Prostate gland (tissue), 2 donors: Measurements from ENCODE around the gene NECAP2. TPM values are rescaled to one million over a fixed set of nuclear protein-coding genes. Genes with fewer than 3 reads are reported as not detected.
"Not testable (repeated sequence)": the region's sequence is repeated elsewhere in the genome, so short reads cannot be mapped to it uniquely, and the experiment has no call there.

Experiments
- DNase-seq: peaks from one replicate; pipeline ENCODE4 v3.0.0-alpha.2; 2019; ENCODE audit warnings: low spot score
- H3K27ac ChIP-seq, 2 donors: fragments of 200-600 bp; sonication (generic); 2 replicates each; pipeline ENCODE4 v1.5.1; 2017 to 2019
- H3K27me3 ChIP-seq: fragments of 200-600 bp; sonication (generic); replicated peaks from 2 replicates; pipeline ENCODE4 v1.5.1; 2019; ENCODE audit not compliant: insufficient read depth
- H3K36me3 ChIP-seq, 2 donors: fragments of 200-600 bp; sonication (generic); 1 replicate in 1 of 2; 2 replicates in 1 of 2; pipeline versions ENCODE4 v1.5.1 to v1.8.1; 2017 to 2019
- H3K4me1 ChIP-seq: fragments of 200-600 bp; sonication (generic); replicated peaks from 2 replicates; pipeline ENCODE4 v1.5.1; 2019
- H3K4me3 ChIP-seq, 2 donors: fragments of 200-600 bp; sonication (generic); 2 replicates each; pipeline ENCODE4 v1.5.1; 2017 to 2019
- H3K9me3 ChIP-seq: fragments of 200-600 bp; sonication (generic); 2 replicates; pipeline ENCODE4 v1.5.1; 2017
- POLR2A ChIP-seq: fragments of 450-650 bp; IDR thresholded peaks from one replicate; pipeline ENCODE4 v1.6.1; 2016; ENCODE audit warnings: antibody characterized with exemption, mild to moderate bottlenecking
- POLR2AphosphoS5 ChIP-seq: sonication (generic); formaldehyde crosslinking; IDR thresholded peaks from one replicate; pipeline ENCODE4 v1.6.1; 2017; ENCODE audit warnings: antibody characterized with exemption
- WGBS: methylation state at CpG from one replicate; pipeline ENCODE4 v1.1.5; 2018; 5-methylcytosine and 5-hydroxymethylcytosine counted together
- intact Hi-C: fragments of 100-400 bp; cut with DNase I; formaldehyde crosslinking; loops from one replicate; pipeline ENCODE4 v1.14.2; 2022
- total RNA-seq, 2 donors: library from RNA; depleted of rRNA; stranded (reverse); fragments of >200 nt; gene quantifications; one replicate each; pipeline ENCODE4 v1.1.0, GENCODE V29; 2016
- TF ChIP-seq, protein P1 (sequence below), 4 experiments: fragments of 200-600 bp in 2 of 4; fragments of 450-650 bp in 2 of 4; sonication (generic) in 2 of 4; IDR thresholded peaks; 1 replicate in 3 of 4; 2 replicates in 1 of 4; pipeline ENCODE4 v1.5.1; 2016 to 2019; ENCODE audit warnings: antibody characterized with exemption in 4 of 4, mild to moderate bottlenecking in 2 of 4, moderate library complexity in 2 of 4

The NECAP2 gene
- total RNA-seq, 2 donors from 2014 or later, result 43.7 to 106 TPM

DNA sequence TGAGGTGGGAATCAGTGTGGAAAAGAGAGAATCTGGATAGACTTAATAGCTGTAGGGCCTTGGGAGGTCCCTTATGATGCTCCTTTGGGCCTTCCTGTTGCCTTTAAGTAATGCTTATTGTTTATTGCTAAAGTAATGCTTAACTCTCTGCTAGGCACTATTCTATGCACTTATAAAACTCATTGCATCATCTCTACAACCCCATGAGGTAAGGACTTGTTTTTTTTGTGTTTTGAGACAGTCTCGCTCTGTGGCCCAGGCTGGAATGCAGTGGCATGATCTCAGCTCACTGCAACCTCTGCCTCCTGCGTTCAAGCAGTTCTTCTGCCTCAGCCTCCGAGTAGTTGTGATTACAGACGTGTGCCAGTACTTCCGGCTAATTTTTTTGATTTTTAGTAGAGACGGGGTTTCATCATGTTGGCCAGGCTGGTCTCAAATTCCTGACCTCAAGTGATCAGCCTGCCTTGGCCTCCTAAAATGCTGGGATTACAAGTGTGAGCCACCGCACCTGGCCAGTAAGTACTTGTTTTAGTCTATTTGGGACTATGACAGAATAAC is 22.3 kb downstream of the NECAP2 start:
- intact Hi-C loops, result no loop called here
- Histone ChIP-seq H3K9me3 (no peaks in the 10 kb centered on the region), H3K4me1 (no peaks in the 10 kb centered on the region), H3K27me3 (no peaks in the 10 kb centered on the region), H3K27ac (no peak overlapping the region), H3K36me3 (no peaks in the 10 kb centered on the region), H3K4me3 (no peak overlapping the region)
- DNase-seq, result no peak
- 90% methylated on average over 7 of the region's 7 CpGs for WGBS
- TF ChIP-seq, protein P1, sequence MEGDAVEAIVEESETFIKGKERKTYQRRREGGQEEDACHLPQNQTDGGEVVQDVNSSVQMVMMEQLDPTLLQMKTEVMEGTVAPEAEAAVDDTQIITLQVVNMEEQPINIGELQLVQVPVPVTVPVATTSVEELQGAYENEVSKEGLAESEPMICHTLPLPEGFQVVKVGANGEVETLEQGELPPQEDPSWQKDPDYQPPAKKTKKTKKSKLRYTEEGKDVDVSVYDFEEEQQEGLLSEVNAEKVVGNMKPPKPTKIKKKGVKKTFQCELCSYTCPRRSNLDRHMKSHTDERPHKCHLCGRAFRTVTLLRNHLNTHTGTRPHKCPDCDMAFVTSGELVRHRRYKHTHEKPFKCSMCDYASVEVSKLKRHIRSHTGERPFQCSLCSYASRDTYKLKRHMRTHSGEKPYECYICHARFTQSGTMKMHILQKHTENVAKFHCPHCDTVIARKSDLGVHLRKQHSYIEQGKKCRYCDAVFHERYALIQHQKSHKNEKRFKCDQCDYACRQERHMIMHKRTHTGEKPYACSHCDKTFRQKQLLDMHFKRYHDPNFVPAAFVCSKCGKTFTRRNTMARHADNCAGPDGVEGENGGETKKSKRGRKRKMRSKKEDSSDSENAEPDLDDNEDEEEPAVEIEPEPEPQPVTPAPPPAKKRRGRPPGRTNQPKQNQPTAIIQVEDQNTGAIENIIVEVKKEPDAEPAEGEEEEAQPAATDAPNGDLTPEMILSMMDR (IDR thresholded peaks at IDR 0.05), result no peak
- no peak for TF ChIP-seq POLR2AphosphoS5
- no peak for TF ChIP-seq POLR2A

DNA sequence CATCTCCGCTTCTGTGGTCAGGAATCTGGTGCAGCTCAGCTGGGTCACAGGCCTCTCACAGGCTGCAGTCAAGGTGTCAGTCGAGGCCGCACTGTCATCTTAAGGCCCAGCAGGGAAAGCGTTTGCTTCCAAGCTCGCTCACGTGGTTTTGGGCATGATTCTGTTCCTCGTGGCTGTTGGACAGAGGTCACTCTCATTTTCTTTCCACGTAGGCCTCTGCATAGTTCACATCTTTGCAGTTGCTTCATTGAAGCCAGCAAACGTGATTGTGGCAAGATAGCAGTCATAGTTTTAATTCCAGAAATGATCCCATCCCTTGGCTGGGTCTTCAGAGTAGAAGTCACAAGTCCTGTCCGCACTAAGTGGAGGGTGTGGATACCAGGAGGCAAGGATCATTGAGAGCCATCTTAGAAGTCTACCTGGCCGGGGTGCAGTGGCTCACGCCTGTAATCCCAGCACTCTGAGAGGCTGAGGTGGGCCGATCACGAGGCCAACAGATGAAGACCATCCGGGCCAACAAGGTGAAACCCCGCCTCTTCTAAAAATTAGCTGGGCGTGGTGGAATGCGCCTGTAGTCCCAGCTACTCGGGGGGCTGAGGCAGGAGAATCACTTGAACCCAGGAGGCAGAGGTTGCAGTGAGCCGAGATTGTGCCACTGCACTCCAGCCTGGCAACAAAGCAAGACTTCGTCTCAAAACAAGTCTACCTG is 24.5 kb downstream of the NECAP2 start:
- TF ChIP-seq, protein P1 (IDR thresholded peaks at IDR 0.05), result no peak
- no peak for TF ChIP-seq POLR2A
- TF ChIP-seq POLR2AphosphoS5, result no peak
- H3K36me3 ChIP-seq, result no peaks in the 10 kb centered on the region
- no peaks in the 10 kb centered on the region for H3K9me3 ChIP-seq
- DNase-seq, result no peak
- no peaks in the 10 kb centered on the region for H3K27me3 ChIP-seq
- no peak overlapping the region for H3K4me3 ChIP-seq
- no peaks in the 10 kb centered on the region for H3K4me1 ChIP-seq
- intact Hi-C loops, result no loop called here
- no peak overlapping the region for H3K27ac ChIP-seq
- 88% methylated on average over 21 of the region's 21 CpGs for WGBS

DNA sequence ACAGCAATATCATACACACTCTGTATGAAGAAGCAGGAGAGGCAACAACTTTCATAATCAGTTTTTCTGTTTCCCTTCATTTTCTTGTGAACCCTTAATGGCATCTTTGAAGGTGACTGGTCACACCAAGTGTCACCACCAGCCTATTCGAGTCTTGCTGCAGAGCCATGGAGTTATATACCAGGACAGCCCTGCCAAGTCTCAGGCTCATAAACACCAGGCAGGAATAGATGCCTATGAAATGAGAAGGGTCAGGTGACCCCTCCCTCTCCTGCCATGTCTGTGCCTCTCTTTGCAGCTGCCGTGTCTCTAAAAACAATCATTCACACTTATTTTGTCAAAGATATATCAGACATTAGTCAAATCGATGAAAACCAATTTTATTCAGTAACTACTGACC is 28.0 kb downstream of the NECAP2 start:
- no peak overlapping the region for H3K4me3 ChIP-seq
- no peaks in the 10 kb centered on the region for H3K4me1 ChIP-seq
- TF ChIP-seq, protein P1 (IDR thresholded peaks at IDR 0.05), result no peak
- TF ChIP-seq POLR2A, result no peak
- no peak for TF ChIP-seq POLR2AphosphoS5
- no peaks in the 10 kb centered on the region for H3K36me3 ChIP-seq
- intact Hi-C loops, result no loop called here
- no peak for DNase-seq
- H3K27me3 ChIP-seq, result no peaks in the 10 kb centered on the region
- 93% methylated on average over 3 of the region's 3 CpGs for WGBS
- no peak overlapping the region for H3K27ac ChIP-seq
- no peaks in the 10 kb centered on the region for H3K9me3 ChIP-seq

DNA sequence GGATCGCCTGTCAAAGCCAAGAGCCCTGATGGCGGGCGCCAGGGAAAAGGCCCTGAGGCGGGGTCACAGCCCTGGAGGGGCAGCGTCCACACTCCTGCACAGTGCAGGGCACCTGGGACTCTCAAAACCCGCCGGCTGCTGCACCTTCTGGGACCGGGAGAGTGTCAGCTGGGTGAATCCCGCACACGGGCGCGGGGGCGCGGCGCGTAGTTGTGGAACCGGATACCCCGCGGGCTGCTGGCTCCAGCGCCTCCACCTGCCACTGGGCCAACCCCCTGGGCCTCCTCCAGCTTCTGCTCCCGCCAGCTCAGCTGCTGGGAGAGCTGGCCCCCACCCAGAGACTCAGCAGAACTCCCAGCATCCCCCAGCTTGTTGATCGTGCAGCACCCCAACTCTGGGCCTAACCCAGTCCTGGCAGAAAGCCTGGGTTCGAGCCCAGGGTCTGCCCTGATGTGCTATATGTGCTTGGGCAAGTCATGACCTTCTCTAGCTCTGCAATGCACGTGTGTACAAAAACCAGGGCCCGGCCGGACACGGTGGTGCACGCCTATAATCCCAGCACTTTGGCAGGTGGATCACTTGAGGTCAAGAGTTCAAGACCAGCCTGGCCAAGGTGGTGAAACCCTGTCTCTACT is 33.8 kb downstream of the NECAP2 start:
- Histone ChIP-seq H3K4me1 (no peaks in the 10 kb centered on the region), H3K36me3 (no peaks in the 10 kb centered on the region), H3K27me3 (no peaks in the 10 kb centered on the region), H3K4me3 (no peak overlapping the region), H3K9me3 (no peaks in the 10 kb centered on the region), H3K27ac (no peak overlapping the region)
- no peak for DNase-seq
- WGBS, result 88% methylated on average over 22 of the region's 28 CpGs
- intact Hi-C loops, result no loop called here
- TF ChIP-seq POLR2AphosphoS5 (no peak), POLR2A (no peak)
- TF ChIP-seq, protein P1 (IDR thresholded peaks at IDR 0.05), result no peak

DNA sequence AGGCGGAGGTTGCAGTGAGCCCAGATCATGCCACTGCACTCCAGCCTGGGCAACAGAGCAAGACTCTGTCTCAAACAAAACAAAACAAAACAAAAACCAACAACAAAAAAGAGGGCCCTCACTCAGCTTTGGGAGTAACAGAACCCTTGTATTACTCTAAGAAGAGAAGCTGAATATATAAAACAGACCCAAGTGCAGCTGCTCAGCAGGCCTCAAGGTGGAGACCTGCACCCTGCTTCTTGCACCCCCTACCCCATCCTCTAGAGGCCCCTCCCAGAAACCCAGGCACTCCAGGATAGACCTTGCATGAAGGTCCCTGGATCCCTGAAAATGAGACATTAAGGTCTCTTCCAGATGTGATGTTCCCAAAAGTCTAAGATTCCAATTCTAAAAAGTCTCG is 34.4 kb downstream of the NECAP2 start:
- H3K27ac ChIP-seq, H3K36me3 ChIP-seq, H3K9me3 ChIP-seq, H3K27me3 ChIP-seq, DNase-seq, intact Hi-C loops, H3K4me3 ChIP-seq, H3K4me1 ChIP-seq: not testable (repeated sequence)
- 89% methylated on average over 2 of the region's 2 CpGs for WGBS

DNA sequence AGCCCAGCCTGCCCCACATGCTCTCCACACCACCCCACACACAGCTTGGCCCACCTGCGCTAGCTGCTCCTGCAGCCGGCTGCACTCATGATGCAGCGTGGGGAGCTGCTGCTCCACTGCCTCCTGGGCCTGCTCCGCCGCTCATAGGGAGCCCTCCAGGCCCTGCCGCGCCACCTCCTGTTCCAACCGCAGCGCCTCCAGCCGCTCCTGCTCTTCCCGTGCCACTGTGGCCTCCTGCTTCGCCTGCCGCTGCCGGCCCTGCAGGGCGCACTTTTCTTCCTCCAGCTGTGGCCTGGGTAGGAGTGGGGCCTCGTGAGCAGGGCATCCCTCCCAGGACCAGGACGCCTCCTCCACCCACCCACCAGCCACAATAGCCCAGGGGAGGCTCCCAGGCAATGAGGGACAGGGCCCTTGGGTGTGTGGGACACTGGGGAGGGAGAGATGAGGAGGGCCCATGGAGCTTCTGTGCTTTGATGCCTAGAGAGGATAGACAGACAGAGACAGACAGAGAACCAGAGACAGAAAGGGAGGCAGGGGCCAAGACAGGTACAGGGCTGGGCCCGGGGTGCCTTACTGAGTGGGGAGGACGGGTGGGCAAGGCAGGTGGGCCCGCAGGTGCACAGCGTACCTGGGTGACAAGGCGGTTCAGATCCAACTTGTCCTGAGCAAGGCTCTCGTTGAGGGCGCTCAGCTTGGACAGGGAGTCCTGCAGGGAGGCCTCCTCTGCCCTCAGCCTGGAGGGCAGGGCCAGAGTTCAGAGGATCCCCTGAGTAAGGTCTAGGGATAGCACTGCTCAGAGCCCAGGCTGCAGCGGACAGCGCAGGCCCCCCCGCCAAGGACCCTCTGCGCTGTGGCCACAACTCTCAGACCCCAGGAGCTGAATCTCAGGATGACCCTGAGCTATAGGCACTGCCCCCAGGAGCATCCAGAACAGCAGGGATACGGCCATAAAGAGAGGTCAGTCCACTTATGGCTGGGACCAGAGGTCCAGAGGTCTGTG is 35.5 kb downstream of the NECAP2 start:
- H3K9me3 ChIP-seq, H3K27ac ChIP-seq, H3K4me1 ChIP-seq, H3K4me3 ChIP-seq, DNase-seq, intact Hi-C loops, H3K27me3 ChIP-seq, H3K36me3 ChIP-seq: not testable (repeated sequence)
- WGBS, result 87% methylated on average over 21 of the region's 29 CpGs
